Measurements from ENCODE around the gene REPS2. TPM values are rescaled to one million over a fixed set of nuclear protein-coding genes. Genes with fewer than 3 reads are reported as not detected.

REPS2 gene
- total RNA-seq, 1 donor from 2014 or later = 1.2 TPM

- no peak overlapping the region for H3K4me3 ChIP-seq (ENCODE audit: insufficient read depth, low read depth, low read length)
- FAIRE-seq = peak; percentile 32
- H3K36me3 ChIP-seq (ENCODE audit: insufficient read depth, low read length) = no peaks in the 10 kb centered on the region
- Mint-ChIP-seq H3K27ac (ENCODE audit: unreplicated experiment) (no peak overlapping the region), H3K36me3 (ENCODE audit: low read depth, unreplicated experiment) (no peaks in the 10 kb centered on the region), H3K4me1 (ENCODE audit: low read depth, unreplicated experiment) (no peaks in the 10 kb centered on the region), H3K4me3 (ENCODE audit: unreplicated experiment) (no peak overlapping the region), H3K9me3 (ENCODE audit: unreplicated experiment) (no peaks in the 10 kb centered on the region), H3K27me3 (ENCODE audit: low read depth, unreplicated experiment) (no peaks in the 10 kb centered on the region)
- H3K9me3 ChIP-seq (ENCODE audit: insufficient read depth, low read depth, low read length) = no peaks in the 10 kb centered on the region
- no peak overlapping the region for H2AFZ ChIP-seq (ENCODE audit: low read depth, low read length)
- no peak overlapping the region for H3K4me2 ChIP-seq (ENCODE audit: low read length)
- H3K9ac ChIP-seq (ENCODE audit: low read length) = no peak overlapping the region
- DNase-seq (ENCODE audit: low read depth) = no peak
- no peaks in the 10 kb centered on the region for H3K4me1 ChIP-seq (ENCODE audit: insufficient read depth, low read length)
- H3K27me3 ChIP-seq (ENCODE audit: insufficient read depth, low read length) = no peaks in the 10 kb centered on the region
- H3K27ac ChIP-seq (ENCODE audit: low read depth, low read length) = no peak overlapping the region
- H3K79me2 ChIP-seq (ENCODE audit: insufficient read depth, low read length) = no peaks in the 10 kb centered on the region
- no peaks in the 10 kb centered on the region for H4K20me1 ChIP-seq (ENCODE audit: insufficient read depth, low read length)
- no peak for TF ChIP-seq EZH2 (IDR thresholded peaks at IDR 0.05; ENCODE audit: insufficient read depth, low read length)
- no peak for TF ChIP-seq CTCF (IDR thresholded peaks at IDR 0.05; ENCODE audit: insufficient read depth, low read depth, low read length)
Observed at GRCh38 chrX:17047224-17047623, 100.8 kb downstream of the REPS2 start.

- H3K9ac ChIP-seq (ENCODE audit: low read length) = no peak overlapping the region
- no peaks in the 10 kb centered on the region for H3K9me3 Mint-ChIP-seq (ENCODE audit: unreplicated experiment)
- H3K36me3 Mint-ChIP-seq (ENCODE audit: low read depth, unreplicated experiment) = no peaks in the 10 kb centered on the region
- H2AFZ ChIP-seq (ENCODE audit: low read depth, low read length) = no peak overlapping the region
- no peaks in the 10 kb centered on the region for H3K27me3 Mint-ChIP-seq (ENCODE audit: low read depth, unreplicated experiment)
- H3K4me1 Mint-ChIP-seq (ENCODE audit: low read depth, unreplicated experiment) = no peaks in the 10 kb centered on the region
- no peak overlapping the region for H3K4me3 ChIP-seq (ENCODE audit: insufficient read depth, low read depth, low read length)
- no peak for TF ChIP-seq EZH2 (IDR thresholded peaks at IDR 0.05; ENCODE audit: insufficient read depth, low read length)
- H3K27ac Mint-ChIP-seq (ENCODE audit: unreplicated experiment) = no peak overlapping the region
- no peak overlapping the region for H3K4me2 ChIP-seq (ENCODE audit: low read length)
- H4K20me1 ChIP-seq (ENCODE audit: insufficient read depth, low read length) = no peaks in the 10 kb centered on the region
- no peaks in the 10 kb centered on the region for H3K79me2 ChIP-seq (ENCODE audit: insufficient read depth, low read length)
- no peak overlapping the region for H3K27ac ChIP-seq (ENCODE audit: low read depth, low read length)
- FAIRE-seq (peak; percentile 90), DNase-seq (ENCODE audit: low read depth) (peak; percentile 59)
- H3K36me3 ChIP-seq (ENCODE audit: insufficient read depth, low read length) = no peaks in the 10 kb centered on the region
- no peaks in the 10 kb centered on the region for H3K4me1 ChIP-seq (ENCODE audit: insufficient read depth, low read length)
- H3K9me3 ChIP-seq (ENCODE audit: insufficient read depth, low read depth, low read length) = no peaks in the 10 kb centered on the region
- H3K27me3 ChIP-seq (ENCODE audit: insufficient read depth, low read length) = no peaks in the 10 kb centered on the region
- no peak overlapping the region for H3K4me3 Mint-ChIP-seq (ENCODE audit: unreplicated experiment)
Observed at GRCh38 chrX:17052210-17052609, 105.8 kb downstream of the REPS2 start.

- Mint-ChIP-seq H3K27ac (ENCODE audit: unreplicated experiment) (no peak overlapping the region), H3K4me3 (ENCODE audit: unreplicated experiment) (no peak overlapping the region), H3K4me1 (ENCODE audit: low read depth, unreplicated experiment) (peaks cover 1% of the 10 kb centered on the region), H3K27me3 (ENCODE audit: low read depth, unreplicated experiment) (no peaks in the 10 kb centered on the region), H3K9me3 (ENCODE audit: unreplicated experiment) (no peaks in the 10 kb centered on the region), H3K36me3 (ENCODE audit: low read depth, unreplicated experiment) (no peaks in the 10 kb centered on the region)
- Histone ChIP-seq H3K4me3 (ENCODE audit: insufficient read depth, low read depth, low read length) (no peak overlapping the region), H3K4me1 (ENCODE audit: insufficient read depth, low read length) (no peaks in the 10 kb centered on the region), H4K20me1 (ENCODE audit: insufficient read depth, low read length) (no peaks in the 10 kb centered on the region), H3K9me3 (ENCODE audit: insufficient read depth, low read depth, low read length) (no peaks in the 10 kb centered on the region), H3K79me2 (ENCODE audit: insufficient read depth, low read length) (no peaks in the 10 kb centered on the region), H2AFZ (ENCODE audit: low read depth, low read length) (no peak overlapping the region), H3K9ac (ENCODE audit: low read length) (no peak overlapping the region), H3K36me3 (ENCODE audit: insufficient read depth, low read length) (no peaks in the 10 kb centered on the region), H3K27ac (ENCODE audit: low read depth, low read length) (no peak overlapping the region), H3K27me3 (ENCODE audit: insufficient read depth, low read length) (no peaks in the 10 kb centered on the region), H3K4me2 (ENCODE audit: low read length) (no peak overlapping the region)
- DNase-seq (ENCODE audit: low read depth) (no peak), FAIRE-seq (no peak)
- TF ChIP-seq EZH2 (IDR thresholded peaks at IDR 0.05; ENCODE audit: insufficient read depth, low read length) (no peak), CTCF (IDR thresholded peaks at IDR 0.05; ENCODE audit: insufficient read depth, low read depth, low read length) (no peak)
Observed at GRCh38 chrX:17052793-17053192, 106.3 kb downstream of the REPS2 start.

Data from astrocyte (in vitro differentiated cells and primary cell).